OCI-LY7 (cell line): ENCODE measurements around the gene MFSD6. TPM values are rescaled to one million over a fixed set of nuclear protein-coding genes. Genes with fewer than 3 reads are reported as not detected.

ENCODE experiments used
- BruUV-seq: library from RNA; stranded (reverse); fragments of 400-500 nt; replicated peaks from 2 replicates; lab custom pipeline; 2021; lab: Mats Ljungman, UMichigan
- CTCF ChIA-PET: fragments of 300-600 bp; sonication (Branson Sonifier 250); formaldehyde crosslinking; loops from one replicate; lab custom pipeline; 2022; ENCODE audit warnings: antibody characterized with exemption; ENCODE audit not compliant: unreplicated experiment; lab: Charles Lee
- POLR2A ChIA-PET: fragments of 300-600 bp; sonication (Branson Sonifier 250); formaldehyde crosslinking; loops from one replicate; lab custom pipeline; 2022; ENCODE audit warnings: antibody characterized with exemption; lab: Charles Lee
- DNase-seq: peaks from one replicate; pipeline ENCODE4 v3.0.0-alpha.2; 2015; ENCODE audit warnings: low spot score
- H2AFZ ChIP-seq: fragments of 200-600 bp; sonication (generic), shearing (Covaris generic); 2 replicates; pipeline ENCODE4 v1.6.1; 2014; ENCODE audit warnings: mild to moderate bottlenecking, antibody characterized with exemption, low read length, moderate library complexity
- H3K27ac ChIP-seq: fragments of 200-600 bp; sonication (generic); 2 replicates; pipeline ENCODE4 v1.5.1; 2014; ENCODE audit warnings: mixed run types, low read depth, mild to moderate bottlenecking, moderate library complexity, low read length, inconsistent platforms; ENCODE audit not compliant: poor library complexity, severe bottlenecking
- H3K36me3 ChIP-seq: fragments of 200-600 bp; sonication (generic); 2 replicates; pipeline ENCODE4 v1.6.1; 2014; ENCODE audit warnings: mild to moderate bottlenecking, antibody characterized with exemption, low read length, moderate library complexity, mixed read lengths; ENCODE audit not compliant: insufficient read depth
- H3K4me1 ChIP-seq: fragments of 200-600 bp; sonication (generic); 2 replicates; pipeline ENCODE4 v1.5.1; 2014; ENCODE audit warnings: mild to moderate bottlenecking, low read length; ENCODE audit not compliant: insufficient read depth, poor library complexity, severe bottlenecking
- H3K4me2 ChIP-seq: fragments of 200-600 bp; sonication (generic); 2 replicates; pipeline ENCODE4 v1.6.1; 2014; ENCODE audit warnings: mild to moderate bottlenecking, low read length
- H3K4me3 ChIP-seq: fragments of 200-600 bp; sonication (generic); 2 replicates; pipeline ENCODE4 v1.5.1; 2014; ENCODE audit warnings: mild to moderate bottlenecking, low read depth, low read length; ENCODE audit not compliant: poor library complexity, severe bottlenecking
- H3K79me2 ChIP-seq: fragments of 200-600 bp; sonication (generic); 2 replicates; pipeline ENCODE4 v1.6.1; 2016; ENCODE audit warnings: low read depth, mild to moderate bottlenecking, low read length, moderate library complexity, mixed read lengths; ENCODE audit not compliant: insufficient read depth
- H3K9me2 ChIP-seq: fragments of 200-600 bp; sonication (generic); 2 replicates; pipeline ENCODE4 v1.6.1; 2016; ENCODE audit warnings: mild to moderate bottlenecking, low read length, mixed read lengths; ENCODE audit not compliant: insufficient read depth
- H3K9me3 ChIP-seq: fragments of 200-600 bp; sonication (generic); 2 replicates; pipeline ENCODE4 v1.6.1; 2014; ENCODE audit warnings: mild to moderate bottlenecking, mixed run types, low read length, mixed read lengths
- H4K20me1 ChIP-seq: fragments of 200-600 bp; sonication (generic); 2 replicates; pipeline ENCODE4 v1.6.1; 2014; ENCODE audit warnings: mild to moderate bottlenecking, antibody characterized with exemption, low read length, moderate library complexity, mixed read lengths; ENCODE audit not compliant: insufficient read depth
- EZH2phosphoT487 ChIP-seq: fragments of 200-600 bp; sonication (generic); IDR thresholded peaks from 2 replicates; pipeline ENCODE4 v1.6.1; 2018; ENCODE audit warnings: low read depth, borderline replicate concordance, mild to moderate bottlenecking, mixed run types, antibody characterized with exemption, low read length, moderate library complexity, mixed read lengths
- intact Hi-C: fragments of 100-400 bp; cut with micrococcal nuclease; formaldehyde crosslinking; loops from one replicate; pipeline ENCODE4 v1.10.0; 2022; ENCODE audit not compliant: unreplicated experiment
- total RNA-seq, 2 experiments: library from RNA; depleted of rRNA in 1 of 2; stranded (reverse); fragments of >200 nt in 1 of 2; shearing (Covaris generic) in 1 of 2; gene quantifications; 2 replicates each; pipeline ENCODE4 v1.2.3, GENCODE V29; 2014 to 2022
- TF ChIP-seq, protein P1 (sequence below): fragments of 200-600 bp; sonication (generic); conservative IDR thresholded peaks from 2 replicates; pipeline ENCODE4 v1.5.1; 2014; ENCODE audit warnings: mild to moderate bottlenecking, antibody characterized with exemption, low read length, moderate library complexity, mixed read lengths

Gene MFSD6
- total RNA-seq, 2 experiments from 2014 or later = 8.3 to 19.5 TPM

DNA sequence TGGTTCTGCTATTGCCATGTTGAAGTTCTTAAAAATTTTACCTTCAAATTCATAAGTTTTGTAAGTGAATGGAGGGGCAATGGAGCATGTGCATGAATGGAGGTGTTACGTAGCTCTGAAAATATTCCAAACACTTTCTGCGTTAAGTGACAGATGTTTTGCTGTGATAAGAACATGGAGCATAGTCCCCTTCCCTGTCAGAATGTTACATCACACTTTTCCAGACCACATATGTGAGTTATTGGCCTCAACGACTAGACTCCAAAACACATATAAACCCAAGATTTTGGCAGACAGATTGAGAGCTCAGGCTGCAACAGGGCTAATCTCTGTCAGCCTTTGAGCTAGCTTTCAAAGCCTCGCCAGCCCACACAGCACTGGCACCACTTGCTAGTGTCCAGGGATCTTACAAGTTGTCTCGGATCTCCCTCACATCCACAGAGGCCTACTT, 27.2 kb upstream of the MFSD6 start:
- no peaks in the 10 kb centered on the region for H3K36me3 ChIP-seq
- no peaks in the 10 kb centered on the region for H3K9me2 ChIP-seq
- no peak overlapping the region for H3K4me3 ChIP-seq
- no peaks in the 10 kb centered on the region for H3K79me2 ChIP-seq
- DNase-seq = no peak
- no TSS peak for BruUV-seq
- CTCF ChIA-PET = no interaction called here
- no peak overlapping the region for H2AFZ ChIP-seq
- H3K4me1 ChIP-seq = no peaks in the 10 kb centered on the region
- no peak overlapping the region for H3K27ac ChIP-seq
- intact Hi-C loops = loop anchor here (5.0 kb wide), 1 partner anchor 421 kb away; no protein-coding TSS in a partner anchor
- POLR2A ChIA-PET = no interaction called here
- H3K9me3 ChIP-seq = no peaks in the 10 kb centered on the region
- TF ChIP-seq, protein P1, sequence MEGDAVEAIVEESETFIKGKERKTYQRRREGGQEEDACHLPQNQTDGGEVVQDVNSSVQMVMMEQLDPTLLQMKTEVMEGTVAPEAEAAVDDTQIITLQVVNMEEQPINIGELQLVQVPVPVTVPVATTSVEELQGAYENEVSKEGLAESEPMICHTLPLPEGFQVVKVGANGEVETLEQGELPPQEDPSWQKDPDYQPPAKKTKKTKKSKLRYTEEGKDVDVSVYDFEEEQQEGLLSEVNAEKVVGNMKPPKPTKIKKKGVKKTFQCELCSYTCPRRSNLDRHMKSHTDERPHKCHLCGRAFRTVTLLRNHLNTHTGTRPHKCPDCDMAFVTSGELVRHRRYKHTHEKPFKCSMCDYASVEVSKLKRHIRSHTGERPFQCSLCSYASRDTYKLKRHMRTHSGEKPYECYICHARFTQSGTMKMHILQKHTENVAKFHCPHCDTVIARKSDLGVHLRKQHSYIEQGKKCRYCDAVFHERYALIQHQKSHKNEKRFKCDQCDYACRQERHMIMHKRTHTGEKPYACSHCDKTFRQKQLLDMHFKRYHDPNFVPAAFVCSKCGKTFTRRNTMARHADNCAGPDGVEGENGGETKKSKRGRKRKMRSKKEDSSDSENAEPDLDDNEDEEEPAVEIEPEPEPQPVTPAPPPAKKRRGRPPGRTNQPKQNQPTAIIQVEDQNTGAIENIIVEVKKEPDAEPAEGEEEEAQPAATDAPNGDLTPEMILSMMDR = no peak
- no peak for TF ChIP-seq EZH2phosphoT487
- H3K4me2 ChIP-seq = no peak overlapping the region
- no peaks in the 10 kb centered on the region for H4K20me1 ChIP-seq

GRCh38 chr2:190382851-190383250, 25.3 kb upstream of the MFSD6 start:
- H3K79me2 ChIP-seq = no peaks in the 10 kb centered on the region
- ChIA-PET POLR2A (interaction anchor here (0.6 kb wide), 1 partner anchor 507 kb away, joined by 7 read pairs; no protein-coding TSS in a partner anchor), CTCF (no interaction called here)
- no peak overlapping the region for H3K27ac ChIP-seq
- DNase-seq = peak; percentile 64
- intact Hi-C loops = loop anchor here (1.0 to 5.0 kb wide), 3 partner anchors 128 to 419 kb away; no protein-coding TSS in a partner anchor
- no peak overlapping the region for H2AFZ ChIP-seq
- no peaks in the 10 kb centered on the region for H3K9me3 ChIP-seq
- no peak overlapping the region for H3K4me2 ChIP-seq
- TF ChIP-seq, protein P1 = peak; percentile 80
- no peak for TF ChIP-seq EZH2phosphoT487
- no peak overlapping the region for H3K4me3 ChIP-seq
- no TSS peak for BruUV-seq
- H4K20me1 ChIP-seq = no peaks in the 10 kb centered on the region
- no peaks in the 10 kb centered on the region for H3K36me3 ChIP-seq
- no peaks in the 10 kb centered on the region for H3K9me2 ChIP-seq
- no peaks in the 10 kb centered on the region for H3K4me1 ChIP-seq

- TF ChIP-seq EZH2phosphoT487 = no peak
- TF ChIP-seq, protein P1 = no peak
- no peak for DNase-seq
- Histone ChIP-seq H4K20me1 (no peaks in the 10 kb centered on the region), H3K9me3 (no peaks in the 10 kb centered on the region), H3K4me2 (no peak overlapping the region), H2AFZ (no peak overlapping the region), H3K4me1 (no peaks in the 10 kb centered on the region), H3K9me2 (no peaks in the 10 kb centered on the region), H3K4me3 (no peak overlapping the region), H3K27ac (no peak overlapping the region), H3K79me2 (no peaks in the 10 kb centered on the region), H3K36me3 (no peaks in the 10 kb centered on the region)
- intact Hi-C loops = no loop called here
- ChIA-PET POLR2A (interaction anchor here (1.1 kb wide), 1 partner anchor 42 kb away, joined by 3 read pairs; no protein-coding TSS in a partner anchor), CTCF (no interaction called here)
- BruUV-seq = no TSS peak
Observed at GRCh38 chr2:190387422-190387821, 20.7 kb upstream of the MFSD6 start.
